ENCODE results near the gene JAKMIP2. TPM values are rescaled to one million over a fixed set of nuclear protein-coding genes. Genes with fewer than 3 reads are reported as not detected.

The JAKMIP2 gene
- polyA plus RNA-seq, 1 experiment, result not detected

GRCh38 chr5:147563466-147564123 lies 218.9 kb downstream of the JAKMIP2 start:
- ChIA-PET CTCF (interaction anchor here (1.9 to 5.9 kb wide), 4 partner anchors 13 to 339 kb away, joined by 6 to 61 read pairs (median 24); no protein-coding TSS in a partner anchor), POLR2A (no interaction called here)
- Histone ChIP-seq H3K36me3 (ENCODE audit: control insufficient read depth, insufficient read depth, low read length) (no peaks in the 10 kb centered on the region), H3K4me3 (ENCODE audit: low read depth, low read length) (no peak overlapping the region), H3K27me3 (ENCODE audit: control insufficient read depth, insufficient read depth, low read length) (no peaks in the 10 kb centered on the region)
- no peak for TF ChIP-seq CTCF (IDR thresholded peaks at IDR 0.05; ENCODE audit: insufficient read depth, low read depth, low read length)
- DNase-seq (ENCODE audit: low read depth), result no peak

GRCh38 chr5:147561435-147561834 lies 221.1 kb downstream of the JAKMIP2 start:
- no peak overlapping the region for H3K4me3 ChIP-seq (ENCODE audit: low read depth, low read length)
- ChIA-PET POLR2A (no interaction called here), CTCF (interaction anchor here (1.8 to 5.9 kb wide), 5 partner anchors 16 to 337 kb away, joined by 4 to 61 read pairs (median 34); no protein-coding TSS in a partner anchor)
- DNase-seq (ENCODE audit: low read depth), result no peak
- TF ChIP-seq CTCF (IDR thresholded peaks at IDR 0.05; ENCODE audit: insufficient read depth, low read depth, low read length), result no peak
- no peaks in the 10 kb centered on the region for H3K27me3 ChIP-seq (ENCODE audit: control insufficient read depth, insufficient read depth, low read length)
- H3K36me3 ChIP-seq (ENCODE audit: control insufficient read depth, insufficient read depth, low read length), result no peaks in the 10 kb centered on the region

- H3K27me3 ChIP-seq (ENCODE audit: control insufficient read depth, insufficient read depth, low read length), result no peaks in the 10 kb centered on the region
- ChIA-PET CTCF (interaction anchor here (1.1 to 5.9 kb wide), 10 partner anchors 16 to 337 kb away, joined by 3 to 61 read pairs (median 22); no protein-coding TSS in a partner anchor), POLR2A (no interaction called here)
- DNase-seq (ENCODE audit: low read depth), result no peak
- no peak for TF ChIP-seq CTCF (IDR thresholded peaks at IDR 0.05; ENCODE audit: insufficient read depth, low read depth, low read length)
- no peak overlapping the region for H3K4me3 ChIP-seq (ENCODE audit: low read depth, low read length)
- no peaks in the 10 kb centered on the region for H3K36me3 ChIP-seq (ENCODE audit: control insufficient read depth, insufficient read depth, low read length)
Measured at GRCh38 chr5:147560718-147561331, 221.7 kb downstream of the JAKMIP2 start.

- POLR2A ChIA-PET, result no interaction called here
- DNase-seq (ENCODE audit: low read depth), result no peak
- CTCF ChIA-PET, result interaction anchor here (0.9 to 5.9 kb wide), 23 partner anchors 8 to 336 kb away, joined by 3 to 61 read pairs (median 6); no protein-coding TSS in a partner anchor
- Histone ChIP-seq H3K27me3 (ENCODE audit: control insufficient read depth, insufficient read depth, low read length) (no peaks in the 10 kb centered on the region), H3K4me3 (ENCODE audit: low read depth, low read length) (no peak overlapping the region), H3K36me3 (ENCODE audit: control insufficient read depth, insufficient read depth, low read length) (no peaks in the 10 kb centered on the region)
- peak; percentile 16; the same call in 1 of the 2 replicates for TF ChIP-seq CTCF (IDR thresholded peaks at IDR 0.05; ENCODE audit: insufficient read depth, low read depth, low read length)
Measured at GRCh38 chr5:147559749-147560148, 222.8 kb downstream of the JAKMIP2 start.

- no peak for DNase-seq (ENCODE audit: low read depth)
- TF ChIP-seq CTCF (IDR thresholded peaks at IDR 0.05; ENCODE audit: insufficient read depth, low read depth, low read length), result peak; percentile 79
- ChIA-PET CTCF (interaction anchor here (0.6 to 5.9 kb wide), 30 partner anchors 9 to 335 kb away, joined by 3 to 61 read pairs (median 4); partner anchors contain the start of genes DPYSL3 and JAKMIP2), POLR2A (no interaction called here)
- H3K36me3 ChIP-seq (ENCODE audit: control insufficient read depth, insufficient read depth, low read length), result no peaks in the 10 kb centered on the region
- H3K4me3 ChIP-seq (ENCODE audit: low read depth, low read length), result no peak overlapping the region
- no peaks in the 10 kb centered on the region for H3K27me3 ChIP-seq (ENCODE audit: control insufficient read depth, insufficient read depth, low read length)
Measured at GRCh38 chr5:147558826-147559225, 223.7 kb downstream of the JAKMIP2 start.

Measured in BJ (cell line).